GM10266 (cell line): Measurements from ENCODE around the gene PHLDA1.
"Not testable (repeated sequence)": the region's sequence is repeated elsewhere in the genome, so short reads cannot be mapped to it uniquely, and the experiment has no call there.

Source experiments
- DNase-seq: peaks from one replicate; pipeline ENCODE4 v3.0.0; 2012; ENCODE audit errors: extremely low spot score
- TF ChIP-seq, protein P1 (sequence below): IDR thresholded peaks from 2 replicates; pipeline ENCODE4 v1.5.1; 2012; ENCODE audit warnings: mild to moderate bottlenecking, low read depth; ENCODE audit not compliant: control insufficient read depth, insufficient read depth; ENCODE audit errors: missing control alignments

PHLDA1 gene

DNA sequence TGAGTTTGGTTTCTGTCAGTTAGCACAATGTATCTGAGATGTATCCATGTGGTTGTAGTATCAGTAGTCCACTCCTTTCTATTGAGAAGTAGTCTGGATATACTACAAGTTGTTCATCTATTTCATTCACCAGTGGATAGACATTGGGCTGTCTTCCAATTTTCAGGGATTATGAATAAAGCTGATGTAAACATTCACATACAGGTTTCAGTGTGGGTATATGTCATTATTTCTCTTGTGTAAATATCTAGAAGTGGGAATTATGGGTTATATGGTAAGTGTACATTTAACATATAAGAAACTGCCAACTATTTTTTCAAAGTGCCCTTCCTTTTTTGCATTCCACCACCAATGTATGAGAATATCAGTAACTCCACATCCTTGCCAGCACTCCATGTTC lies 35.9 kb downstream of the PHLDA1 start:
- DNase-seq: no peak
- TF ChIP-seq, protein P1, sequence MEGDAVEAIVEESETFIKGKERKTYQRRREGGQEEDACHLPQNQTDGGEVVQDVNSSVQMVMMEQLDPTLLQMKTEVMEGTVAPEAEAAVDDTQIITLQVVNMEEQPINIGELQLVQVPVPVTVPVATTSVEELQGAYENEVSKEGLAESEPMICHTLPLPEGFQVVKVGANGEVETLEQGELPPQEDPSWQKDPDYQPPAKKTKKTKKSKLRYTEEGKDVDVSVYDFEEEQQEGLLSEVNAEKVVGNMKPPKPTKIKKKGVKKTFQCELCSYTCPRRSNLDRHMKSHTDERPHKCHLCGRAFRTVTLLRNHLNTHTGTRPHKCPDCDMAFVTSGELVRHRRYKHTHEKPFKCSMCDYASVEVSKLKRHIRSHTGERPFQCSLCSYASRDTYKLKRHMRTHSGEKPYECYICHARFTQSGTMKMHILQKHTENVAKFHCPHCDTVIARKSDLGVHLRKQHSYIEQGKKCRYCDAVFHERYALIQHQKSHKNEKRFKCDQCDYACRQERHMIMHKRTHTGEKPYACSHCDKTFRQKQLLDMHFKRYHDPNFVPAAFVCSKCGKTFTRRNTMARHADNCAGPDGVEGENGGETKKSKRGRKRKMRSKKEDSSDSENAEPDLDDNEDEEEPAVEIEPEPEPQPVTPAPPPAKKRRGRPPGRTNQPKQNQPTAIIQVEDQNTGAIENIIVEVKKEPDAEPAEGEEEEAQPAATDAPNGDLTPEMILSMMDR: no peak

DNA sequence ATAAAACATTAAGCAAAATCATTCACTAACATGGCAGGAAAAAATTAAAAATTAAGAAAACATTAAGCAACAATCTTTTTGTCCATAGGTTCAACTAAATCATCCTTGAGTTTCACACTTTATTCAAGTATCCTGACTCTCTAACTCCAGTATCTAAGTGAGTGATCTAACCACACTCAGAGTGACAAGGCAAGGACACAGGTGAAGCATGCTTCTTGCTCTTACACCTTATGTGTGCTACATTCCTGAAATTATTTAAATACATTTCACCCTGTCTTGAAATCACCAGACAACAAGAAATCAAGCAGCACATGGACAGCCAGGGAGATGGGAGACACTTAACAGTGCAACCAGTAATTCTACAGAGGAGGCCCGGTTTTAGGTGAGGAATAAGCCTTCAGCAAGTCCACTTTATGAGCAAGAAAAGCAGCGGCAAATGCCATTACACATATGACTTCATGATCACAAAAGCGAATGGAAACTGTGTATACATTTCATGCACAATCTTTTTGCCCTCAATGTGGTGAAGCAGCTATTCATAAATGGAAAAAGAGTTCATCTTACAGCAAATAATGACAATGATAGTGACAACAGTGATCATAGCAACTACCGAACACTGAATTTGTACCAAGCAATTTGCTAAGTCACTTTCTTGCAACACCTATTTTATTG lies 37.4 kb downstream of the PHLDA1 start:
- no peak for DNase-seq
- TF ChIP-seq, protein P1: no peak

DNA sequence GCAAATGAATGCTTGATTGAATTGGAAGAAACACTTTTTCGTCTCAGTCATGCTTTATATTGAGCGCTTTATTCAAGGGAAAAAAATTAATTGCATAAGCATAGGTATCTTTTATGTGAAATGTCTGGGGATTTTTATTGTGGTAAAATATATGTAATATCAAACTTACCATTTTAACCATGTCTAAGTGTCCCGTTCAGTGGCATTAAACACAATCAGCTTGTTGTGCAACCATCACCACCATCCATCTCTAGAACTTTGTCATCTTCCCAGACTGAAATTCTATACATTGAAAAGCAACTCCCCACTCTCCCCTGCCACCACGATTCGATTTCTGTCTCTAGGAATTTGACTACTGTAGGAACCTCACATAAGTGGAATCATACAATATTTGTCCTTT lies 39.8 kb downstream of the PHLDA1 start:
- TF ChIP-seq, protein P1: no peak
- no peak for DNase-seq

DNA sequence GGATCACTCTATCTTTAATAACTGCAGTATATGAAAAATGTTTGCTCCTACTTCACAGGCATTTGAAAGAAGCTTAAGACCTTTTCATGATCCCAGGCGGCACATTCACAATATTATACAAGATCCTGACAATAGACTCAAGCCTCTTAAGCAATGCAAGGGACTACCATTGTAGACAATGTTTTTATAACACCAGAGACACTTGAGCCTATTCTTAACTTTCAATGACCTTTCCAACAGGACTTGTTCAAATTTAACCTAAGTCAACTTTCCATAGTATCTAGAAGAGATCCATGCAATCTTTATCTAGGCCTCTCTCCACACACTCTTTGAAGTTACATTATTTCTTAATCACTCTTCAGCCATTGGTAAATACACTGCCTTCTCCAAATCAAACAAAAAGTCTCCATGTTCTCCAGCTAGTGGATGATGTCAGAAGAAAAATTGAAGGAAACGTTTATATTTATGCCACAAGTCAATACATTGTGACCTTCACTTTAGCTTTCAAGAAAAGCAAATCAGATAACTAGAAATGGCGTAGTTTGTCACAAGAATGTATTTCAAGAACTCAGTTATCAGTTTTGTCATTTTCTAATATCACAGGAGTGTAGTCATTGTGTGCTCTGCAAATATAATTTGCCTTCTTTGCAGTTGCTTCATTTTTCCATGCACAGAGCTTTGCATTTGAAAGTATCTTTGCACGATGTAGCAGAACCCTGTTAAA lies 41.2 kb downstream of the PHLDA1 start:
- DNase-seq: no peak
- TF ChIP-seq, protein P1: no peak

DNA sequence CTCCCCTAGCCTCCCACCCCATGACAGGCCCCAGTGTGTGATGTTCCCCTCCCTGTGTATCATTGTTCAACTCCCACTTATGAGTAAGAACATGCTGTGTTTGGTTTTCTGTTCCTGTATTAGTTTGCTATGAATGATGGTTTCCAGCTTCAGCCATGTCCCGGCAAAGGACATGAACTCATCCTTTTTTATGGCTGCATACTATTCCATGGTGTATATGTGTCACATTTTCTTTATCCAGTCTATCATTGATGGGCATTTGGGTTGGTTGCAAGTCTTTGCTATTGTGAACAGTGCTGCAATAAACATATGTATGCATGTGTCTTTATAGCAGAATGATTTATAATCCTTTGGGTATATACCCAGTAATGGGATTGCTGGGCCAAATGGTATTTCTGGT lies 43.9 kb downstream of the PHLDA1 start:
- DNase-seq: not testable (repeated sequence)

DNA sequence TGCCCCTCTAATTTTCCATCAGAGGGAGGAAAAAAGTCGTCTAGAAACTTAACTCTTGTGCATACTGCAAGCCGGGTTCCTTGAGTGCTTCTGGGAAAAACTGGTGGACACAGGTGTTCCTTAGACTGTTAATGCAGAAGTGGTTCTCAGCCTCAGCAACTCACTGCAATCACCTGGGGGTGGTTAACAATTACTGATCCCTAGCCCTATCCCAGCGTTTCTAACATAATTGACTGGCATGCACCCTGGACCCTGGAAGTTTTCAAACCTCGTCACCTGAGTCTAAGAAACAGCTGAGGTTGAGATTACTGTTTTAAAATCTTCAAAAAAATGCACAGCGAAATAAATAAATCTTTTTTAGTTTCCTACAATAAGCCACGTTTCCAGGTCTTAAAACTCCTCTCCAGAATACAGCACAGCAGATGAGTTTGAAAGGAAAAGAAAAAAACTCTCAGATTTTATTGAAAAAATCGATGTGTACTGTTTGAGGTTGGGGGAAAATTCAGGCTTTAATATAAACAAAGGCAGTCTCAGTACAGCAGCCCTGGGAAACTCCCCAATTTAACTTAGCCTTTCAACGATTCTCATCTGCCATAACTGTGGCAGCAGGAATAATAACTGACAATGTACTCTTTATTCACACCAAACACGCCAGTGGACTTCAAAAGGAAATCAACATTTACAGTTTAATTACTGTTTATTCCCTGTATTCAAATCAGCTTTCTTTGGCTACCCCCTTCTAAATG lies 45.4 kb downstream of the PHLDA1 start:
- DNase-seq: no peak
- TF ChIP-seq, protein P1: no peak

DNA sequence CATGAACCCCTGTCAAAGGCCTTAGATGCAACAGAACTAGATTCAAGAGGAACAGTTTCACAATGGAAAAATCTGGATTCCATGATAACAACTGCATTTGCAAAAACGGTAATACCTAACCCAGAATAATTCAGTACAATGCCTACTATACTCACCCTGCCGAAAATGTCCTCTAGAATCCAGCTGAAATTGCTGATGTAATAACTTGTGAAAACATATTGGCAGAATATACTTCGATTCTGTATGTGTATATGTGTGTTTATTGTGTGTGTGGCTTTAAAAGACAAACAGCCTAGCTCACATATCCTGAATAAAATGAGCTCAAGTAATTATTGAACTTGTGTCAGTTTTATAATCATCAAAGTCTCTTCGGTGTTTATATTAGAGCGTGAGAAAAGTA lies 46.0 kb downstream of the PHLDA1 start:
- TF ChIP-seq, protein P1: no peak
- no peak for DNase-seq
